ENCODE measurements around the gene HDGF.

Gene HDGF

DNA sequence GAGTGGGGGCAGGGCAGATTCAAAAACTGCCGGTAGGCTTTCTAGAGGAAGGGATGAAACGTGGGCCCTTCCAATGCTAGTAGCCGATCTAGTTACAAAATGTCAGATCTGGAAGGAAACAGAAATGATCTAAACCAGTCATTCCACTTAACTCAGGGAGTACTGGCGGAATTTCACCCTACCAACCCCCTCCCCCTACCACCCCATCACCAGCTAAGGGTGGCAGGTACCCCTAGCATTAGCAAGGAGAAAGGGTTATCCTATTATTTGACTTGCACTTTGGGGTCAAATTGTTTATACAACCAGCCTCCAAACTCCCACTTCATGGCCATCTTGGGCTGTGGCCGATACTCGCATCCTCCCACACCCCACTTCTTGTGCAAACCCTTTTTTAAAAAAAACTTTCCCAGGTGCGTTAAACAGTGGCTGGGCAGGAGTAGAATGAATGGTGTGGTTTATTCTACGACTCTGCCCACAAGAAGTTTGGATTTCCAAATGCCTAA, 9.9 kb downstream of the HDGF start:
- peak overlapping the region; percentile 73 to 83 for H3K27ac ChIP-seq

DNA sequence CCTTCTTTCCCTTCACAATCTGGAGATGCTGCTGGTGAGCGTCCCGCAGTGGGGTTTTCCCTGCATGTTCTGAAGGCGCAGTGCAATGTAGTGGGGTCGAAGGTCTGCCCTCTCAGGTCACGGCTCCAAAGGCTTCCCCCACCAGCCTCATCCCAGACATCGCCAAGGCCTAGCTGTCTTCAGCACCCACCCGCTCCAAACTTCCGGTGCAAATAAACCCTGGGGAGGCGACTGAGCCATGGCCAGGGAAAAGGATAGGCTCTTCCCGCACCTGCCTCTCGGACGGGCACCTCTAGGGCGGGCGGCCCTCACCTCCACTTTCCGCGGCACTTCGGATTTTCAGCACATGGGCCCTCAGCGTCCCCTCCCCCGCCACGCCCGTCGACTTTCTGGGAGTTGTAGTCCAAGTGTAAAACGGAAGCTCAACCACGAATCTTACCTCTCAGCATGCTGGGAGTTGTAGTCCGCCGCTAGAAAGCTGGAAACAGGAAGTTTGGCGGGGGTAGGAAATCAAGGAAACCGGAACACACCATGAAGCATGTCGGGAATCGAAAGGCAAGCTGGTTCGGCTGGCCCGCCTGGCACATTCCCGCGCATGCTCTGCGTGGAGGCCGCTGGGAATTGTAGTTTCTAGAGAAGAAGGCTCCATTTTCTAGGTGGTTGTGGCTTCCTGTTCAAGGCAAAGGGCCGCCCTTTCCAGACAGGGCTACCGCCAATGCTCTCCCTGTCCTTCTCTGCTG, 10.6 kb downstream of the HDGF start, which contains the start of gene MRPL24:
Gene MRPL24, minus strand, starts transcription at position 348 of the 740 bp plus-strand sequence. CDS start 2,384 bp downstream, outside the sequence.
- peak within 1 kb of the TSS; percentile 73 to 83 for H3K27ac ChIP-seq

More for the DNA sequence above, 9.9 kb downstream of the HDGF start:
- TF ChIP-seq, protein P1, sequence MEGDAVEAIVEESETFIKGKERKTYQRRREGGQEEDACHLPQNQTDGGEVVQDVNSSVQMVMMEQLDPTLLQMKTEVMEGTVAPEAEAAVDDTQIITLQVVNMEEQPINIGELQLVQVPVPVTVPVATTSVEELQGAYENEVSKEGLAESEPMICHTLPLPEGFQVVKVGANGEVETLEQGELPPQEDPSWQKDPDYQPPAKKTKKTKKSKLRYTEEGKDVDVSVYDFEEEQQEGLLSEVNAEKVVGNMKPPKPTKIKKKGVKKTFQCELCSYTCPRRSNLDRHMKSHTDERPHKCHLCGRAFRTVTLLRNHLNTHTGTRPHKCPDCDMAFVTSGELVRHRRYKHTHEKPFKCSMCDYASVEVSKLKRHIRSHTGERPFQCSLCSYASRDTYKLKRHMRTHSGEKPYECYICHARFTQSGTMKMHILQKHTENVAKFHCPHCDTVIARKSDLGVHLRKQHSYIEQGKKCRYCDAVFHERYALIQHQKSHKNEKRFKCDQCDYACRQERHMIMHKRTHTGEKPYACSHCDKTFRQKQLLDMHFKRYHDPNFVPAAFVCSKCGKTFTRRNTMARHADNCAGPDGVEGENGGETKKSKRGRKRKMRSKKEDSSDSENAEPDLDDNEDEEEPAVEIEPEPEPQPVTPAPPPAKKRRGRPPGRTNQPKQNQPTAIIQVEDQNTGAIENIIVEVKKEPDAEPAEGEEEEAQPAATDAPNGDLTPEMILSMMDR (IDR thresholded peaks at IDR 0.05): no peak
- no peak for DNase-seq (ENCODE audit: low spot score)
- peak overlapping the region; percentile 55 for H3K4me3 ChIP-seq

DNA sequence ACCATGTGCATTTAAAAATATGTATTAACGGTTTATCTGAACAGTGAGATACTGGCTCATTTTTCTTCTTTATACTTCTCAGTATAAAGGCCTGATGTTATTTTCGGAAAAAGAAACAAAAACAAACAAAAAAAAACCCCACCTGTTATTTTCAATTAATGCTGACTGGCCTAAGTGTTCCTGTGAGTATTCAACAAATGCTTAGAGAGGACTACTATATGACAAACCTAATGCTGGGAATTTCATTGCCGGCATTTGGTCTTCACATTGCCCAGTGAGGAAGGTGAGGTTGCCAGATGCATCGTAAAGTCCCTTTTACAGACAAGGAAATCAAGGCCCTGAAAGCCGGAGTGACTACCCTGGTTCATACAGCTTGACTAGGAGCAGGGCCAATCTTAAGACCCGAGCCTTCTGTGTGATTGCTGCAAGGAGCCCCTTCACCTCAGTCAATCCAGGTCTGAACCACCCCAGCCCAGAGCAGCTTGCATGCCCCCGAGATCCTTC, 11.2 kb downstream of the HDGF start:
- Histone ChIP-seq H3K27ac (peak overlapping the region; percentile 73), H3K4me3 (peak overlapping the region; percentile 84)
- no peak for DNase-seq (ENCODE audit: low spot score)
- TF ChIP-seq, protein P1 (IDR thresholded peaks at IDR 0.05): no peak

More for the DNA sequence above, 10.6 kb downstream of the HDGF start, which contains the start of gene MRPL24:
- DNase-seq (ENCODE audit: low spot score): peak; percentile 99
- TF ChIP-seq, protein P1 (IDR thresholded peaks at IDR 0.05): no peak
- H3K4me3 ChIP-seq: peak within 1 kb of the TSS; percentile 84

DNA sequence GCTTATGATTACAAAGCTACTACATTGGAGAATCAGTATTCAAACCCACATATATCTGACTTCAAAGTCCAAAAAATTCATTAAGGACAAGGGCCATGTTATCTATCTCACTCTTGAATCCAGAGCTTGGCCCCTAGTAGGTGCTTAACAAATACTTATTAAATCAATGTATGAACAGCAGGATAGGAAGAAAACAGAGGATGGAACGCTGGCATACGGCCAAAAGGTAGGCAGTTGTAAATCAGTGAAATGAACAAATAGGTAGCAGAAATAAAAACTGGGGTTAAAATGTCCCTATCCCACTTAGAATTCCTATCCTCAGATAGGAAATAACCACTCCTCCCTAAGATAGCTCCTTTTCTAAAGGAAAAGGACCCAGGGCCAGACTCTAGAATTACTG, 12.6 kb downstream of the HDGF start:
- Histone ChIP-seq H3K27ac (no peak overlapping the region), H3K4me3 (no peak overlapping the region)
- no peak for DNase-seq (ENCODE audit: low spot score)
- TF ChIP-seq, protein P1 (IDR thresholded peaks at IDR 0.05): no peak

DNA sequence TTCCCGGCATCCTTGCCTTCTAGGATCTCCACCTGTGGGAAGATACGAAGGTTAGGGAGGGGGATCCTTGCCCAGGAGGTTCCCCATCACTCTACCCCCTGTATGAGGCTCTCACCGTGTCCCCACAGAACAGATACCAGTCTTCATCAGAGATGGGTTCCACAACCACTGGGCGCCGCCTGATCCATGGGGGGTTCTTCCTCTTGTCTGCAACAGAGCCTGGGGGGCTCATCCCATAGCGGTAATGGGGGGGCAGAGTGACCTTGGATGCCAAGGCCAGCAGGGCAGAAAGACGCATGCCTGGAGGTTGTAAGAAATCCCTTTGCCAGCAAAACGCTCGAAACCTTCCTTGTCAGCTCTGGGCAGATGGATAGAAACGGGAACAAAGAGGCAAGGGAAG, 13.1 kb downstream of the HDGF start:
- TF ChIP-seq, protein P1 (IDR thresholded peaks at IDR 0.05): no peak
- Histone ChIP-seq H3K27ac (no peak overlapping the region), H3K4me3 (no peak overlapping the region)
- no peak for DNase-seq (ENCODE audit: low spot score)

DNA sequence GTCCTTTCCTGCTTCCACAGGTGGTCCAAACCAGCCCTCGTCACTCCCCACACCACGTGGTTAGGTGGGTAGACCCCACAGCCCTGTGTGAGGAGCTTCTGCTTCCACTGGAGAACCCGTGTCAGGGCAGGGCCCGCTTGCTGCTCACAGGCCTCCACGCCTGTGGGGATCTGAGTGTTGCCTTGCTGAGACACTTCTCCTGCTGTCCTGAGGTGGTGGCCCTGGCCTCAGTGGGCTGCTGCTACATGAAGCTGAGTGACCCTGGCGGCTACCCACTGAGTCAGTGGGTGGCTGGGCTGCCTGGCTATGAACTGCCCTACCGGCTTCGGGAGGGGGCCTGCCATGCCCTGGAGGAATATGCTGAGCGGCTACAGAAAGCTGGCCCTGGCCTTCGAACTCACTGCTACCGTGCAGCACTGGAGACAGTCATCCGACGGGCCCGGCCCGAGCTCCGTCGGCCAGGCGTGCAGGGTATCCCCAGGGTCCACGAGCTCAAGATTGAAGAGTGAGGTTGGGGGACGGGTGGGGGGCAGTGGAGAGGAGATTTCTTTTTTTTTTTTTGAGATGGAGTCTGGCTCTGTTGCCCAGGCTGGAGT, 17.4 kb downstream of the HDGF start:
- TF ChIP-seq, protein P1 (IDR thresholded peaks at IDR 0.05): no peak
- H3K27ac ChIP-seq: no peak overlapping the region
- no peak for DNase-seq (ENCODE audit: low spot score)
- H3K4me3 ChIP-seq: no peak overlapping the region
